IPS-15b (cell line): ENCODE measurements around the gene PHKA2.
"Not testable (repeated sequence)": the region's sequence is repeated elsewhere in the genome, so short reads cannot be mapped to it uniquely, and the experiment has no call there.

Experiments used
- H3K27me3 ChIP-seq: one replicate; pipeline ENCODE4 v1.6.1; 2013; ENCODE audit warnings: low read length; ENCODE audit not compliant: control insufficient read depth, insufficient read depth
- H3K36me3 ChIP-seq: one replicate; pipeline ENCODE4 v1.6.1; 2013; ENCODE audit warnings: low read length; ENCODE audit not compliant: control insufficient read depth, insufficient read depth
- H3K4me1 ChIP-seq: one replicate; pipeline ENCODE4 v1.6.1; 2013; ENCODE audit warnings: mild to moderate bottlenecking, low read length; ENCODE audit not compliant: control insufficient read depth, insufficient read depth
- H3K4me3 ChIP-seq: one replicate; pipeline ENCODE4 v1.5.1; 2013; ENCODE audit warnings: low read depth, low read length
- H3K9ac ChIP-seq: one replicate; pipeline ENCODE4 v1.6.1; 2013; ENCODE audit warnings: low read depth, mild to moderate bottlenecking, low read length
- H3K9me3 ChIP-seq: one replicate; pipeline ENCODE4 v1.6.1; 2013; ENCODE audit warnings: mild to moderate bottlenecking, low read length; ENCODE audit not compliant: control insufficient read depth, insufficient read depth

PHKA2 gene

GRCh38 chrX:18983666-18984380 lies at the start of gene PHKA2:
PHKA2 (minus strand) TSS chrX:18984114; CDS start chrX:18983932, 182 bp downstream.
- H3K27me3 ChIP-seq, result no peaks in the 10 kb centered on the region

GRCh38 chrX:19030805-19031204 lies 46.9 kb upstream of the PHKA2 start:
- H3K9ac ChIP-seq, result no peak overlapping the region
- no peaks in the 10 kb centered on the region for H3K27me3 ChIP-seq
- H3K4me3 ChIP-seq, result no peak overlapping the region
- H3K9me3 ChIP-seq, result no peaks in the 10 kb centered on the region
- H3K36me3 ChIP-seq, result no peaks in the 10 kb centered on the region
- H3K4me1 ChIP-seq, result no peaks in the 10 kb centered on the region

More at GRCh38 chrX:18983666-18984380, at the start of gene PHKA2:
- Histone ChIP-seq H3K36me3 (no peaks in the 10 kb centered on the region), H3K9me3 (no peaks in the 10 kb centered on the region), H3K4me1 (no peaks in the 10 kb centered on the region), H3K9ac (peak within 1 kb of the TSS; percentile 70), H3K4me3 (peak within 1 kb of the TSS; percentile 76)

- Histone ChIP-seq H3K9ac (no peak overlapping the region), H3K4me3 (no peak overlapping the region), H3K27me3 (no peaks in the 10 kb centered on the region), H3K36me3 (no peaks in the 10 kb centered on the region), H3K4me1 (no peaks in the 10 kb centered on the region), H3K9me3 (no peaks in the 10 kb centered on the region)
These were observed 44.6 kb upstream of the PHKA2 start for GRCh38 chrX:19028560-19028959.

- H3K9me3 ChIP-seq, result no peaks in the 10 kb centered on the region
- H3K4me3 ChIP-seq, result no peak overlapping the region
- H3K4me1 ChIP-seq, result no peaks in the 10 kb centered on the region
- H3K36me3 ChIP-seq, result no peaks in the 10 kb centered on the region
- H3K9ac ChIP-seq, result no peak overlapping the region
- H3K27me3 ChIP-seq, result no peaks in the 10 kb centered on the region
These were observed 40.5 kb upstream of the PHKA2 start for GRCh38 chrX:19024366-19024765.

- Histone ChIP-seq H3K27me3 (no peaks in the 10 kb centered on the region), H3K4me3 (no peak overlapping the region), H3K9ac (no peak overlapping the region), H3K36me3 (no peaks in the 10 kb centered on the region), H3K9me3 (no peaks in the 10 kb centered on the region), H3K4me1 (no peaks in the 10 kb centered on the region)
These were observed 36.1 kb upstream of the PHKA2 start for GRCh38 chrX:19019996-19020395.

- Histone ChIP-seq H3K27me3 (no peaks in the 10 kb centered on the region), H3K36me3 (no peaks in the 10 kb centered on the region), H3K9me3 (no peaks in the 10 kb centered on the region), H3K9ac (no peak overlapping the region), H3K4me1 (no peaks in the 10 kb centered on the region), H3K4me3 (no peak overlapping the region)
These were observed 33.4 kb upstream of the PHKA2 start for GRCh38 chrX:19017271-19017670.

GRCh38 chrX:19016614-19017013 lies 32.7 kb upstream of the PHKA2 start:
- H3K27me3 ChIP-seq, H3K9me3 ChIP-seq, H3K4me1 ChIP-seq, H3K9ac ChIP-seq, H3K36me3 ChIP-seq, H3K4me3 ChIP-seq: not testable (repeated sequence)

- H3K9ac ChIP-seq, result no peak overlapping the region
- no peaks in the 10 kb centered on the region for H3K9me3 ChIP-seq
- H3K4me1 ChIP-seq, result no peaks in the 10 kb centered on the region
- H3K36me3 ChIP-seq, result peaks cover 7% of the 10 kb centered on the region
- H3K4me3 ChIP-seq, result no peak overlapping the region
- H3K27me3 ChIP-seq, result no peaks in the 10 kb centered on the region
These were observed 24.0 kb upstream of the PHKA2 start for GRCh38 chrX:19007868-19008267.

GRCh38 chrX:19007011-19007410 lies 23.1 kb upstream of the PHKA2 start:
- Histone ChIP-seq H3K36me3 (peaks cover 7% of the 10 kb centered on the region), H3K9me3 (no peaks in the 10 kb centered on the region), H3K27me3 (no peaks in the 10 kb centered on the region), H3K4me3 (no peak overlapping the region), H3K9ac (no peak overlapping the region), H3K4me1 (no peaks in the 10 kb centered on the region)

- no peaks in the 10 kb centered on the region for H3K27me3 ChIP-seq
- H3K4me3 ChIP-seq, result no peak overlapping the region
- no peaks in the 10 kb centered on the region for H3K9me3 ChIP-seq
- no peak overlapping the region for H3K9ac ChIP-seq
- H3K4me1 ChIP-seq, result no peaks in the 10 kb centered on the region
- H3K36me3 ChIP-seq, result peaks cover 7% of the 10 kb centered on the region
These were observed 22.0 kb upstream of the PHKA2 start for GRCh38 chrX:19005909-19006308.

GRCh38 chrX:19003756-19004155 lies 19.8 kb upstream of the PHKA2 start:
- Histone ChIP-seq H3K9ac (no peak overlapping the region), H3K4me3 (no peak overlapping the region), H3K4me1 (no peaks in the 10 kb centered on the region), H3K27me3 (no peaks in the 10 kb centered on the region), H3K9me3 (no peaks in the 10 kb centered on the region), H3K36me3 (peaks cover 7% of the 10 kb centered on the region)

- no peak overlapping the region for H3K4me3 ChIP-seq
- peaks cover 8% of the 10 kb centered on the region for H3K4me1 ChIP-seq
- no peak overlapping the region for H3K9ac ChIP-seq
- H3K9me3 ChIP-seq, result no peaks in the 10 kb centered on the region
- no peaks in the 10 kb centered on the region for H3K36me3 ChIP-seq
- no peaks in the 10 kb centered on the region for H3K27me3 ChIP-seq
These were observed 14.7 kb upstream of the PHKA2 start for GRCh38 chrX:18998653-18999052.
